ENCODE data around the gene ASB7. TPM values are rescaled to one million over a fixed set of nuclear protein-coding genes. Genes with fewer than 3 reads are reported as not detected.

ASB7 gene
- total RNA-seq, 1 experiment from 2014 or later, result 17.9 TPM

DNA sequence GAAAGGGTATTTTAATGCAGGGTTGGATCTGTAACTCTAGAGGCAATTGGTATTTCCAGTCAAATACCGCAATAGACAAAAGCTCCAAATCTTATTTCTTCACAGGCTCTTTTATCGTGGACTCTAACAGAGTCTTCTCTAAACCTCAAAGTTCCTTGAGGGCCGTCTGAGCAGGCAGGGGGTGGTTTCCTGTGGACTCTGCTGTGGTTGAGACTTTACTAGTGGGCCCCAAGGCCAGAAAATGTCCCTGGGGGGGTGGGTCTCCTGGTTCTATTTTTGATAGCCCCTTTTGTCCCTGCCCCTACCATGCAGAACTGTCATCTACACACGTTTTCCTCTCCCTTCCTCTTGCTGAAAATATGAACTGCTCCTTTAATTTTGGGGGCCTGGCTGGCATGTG lies 80.1 kb downstream of the ASB7 start:
- H3K9me2 ChIP-seq (ENCODE audit: insufficient read depth), result no peaks in the 10 kb centered on the region
- BruUV-seq (replicated peaks), result no TSS peak
- H4K20me1 ChIP-seq (ENCODE audit: insufficient read depth), result no peaks in the 10 kb centered on the region
- H3K4me2 ChIP-seq, result no peak overlapping the region
- H3K4me3 ChIP-seq, result no peak overlapping the region
- ChIA-PET POLR2A (ENCODE audit: unreplicated experiment) (no interaction called here), CTCF (no interaction called here)
- H3K27me3 ChIP-seq (ENCODE audit: insufficient read depth, low read depth), result no peaks in the 10 kb centered on the region
- TF ChIP-seq EZH2 (IDR thresholded peaks at IDR 0.05; ENCODE audit: low read depth) (no peak), CTCF (conservative IDR thresholded peaks at IDR 0.05) (no peak)
- H3F3A ChIP-seq (ENCODE audit: insufficient read depth, low read depth), result peaks cover 25% of the 10 kb centered on the region
- no peaks in the 10 kb centered on the region for H3K79me2 ChIP-seq (ENCODE audit: low read depth)
- no peak overlapping the region for H3K27ac ChIP-seq
- peaks cover 34% of the 10 kb centered on the region for H3K4me1 ChIP-seq (replicated peaks; ENCODE audit: insufficient read depth)
- DNase-seq, result no peak
- no peaks in the 10 kb centered on the region for H3K36me3 ChIP-seq (ENCODE audit: low read depth)
- intact Hi-C loops (cut with micrococcal nuclease; ENCODE audit: unreplicated experiment), result no loop called here
- H3K9me3 ChIP-seq (ENCODE audit: insufficient read depth, low read depth), result peaks cover 4% of the 10 kb centered on the region; the same call in 1 of the 2 replicates
- no peak overlapping the region for H2AFZ ChIP-seq

GRCh38 chr15:100683434-100683833 lies 81.0 kb downstream of the ASB7 start:
- POLR2A ChIA-PET (ENCODE audit: unreplicated experiment), result interaction anchor here (0.6 kb wide), 1 partner anchor 38 kb away, joined by 4 read pairs; no protein-coding TSS in a partner anchor
- intact Hi-C loops (cut with micrococcal nuclease; ENCODE audit: unreplicated experiment), result no loop called here

DNA sequence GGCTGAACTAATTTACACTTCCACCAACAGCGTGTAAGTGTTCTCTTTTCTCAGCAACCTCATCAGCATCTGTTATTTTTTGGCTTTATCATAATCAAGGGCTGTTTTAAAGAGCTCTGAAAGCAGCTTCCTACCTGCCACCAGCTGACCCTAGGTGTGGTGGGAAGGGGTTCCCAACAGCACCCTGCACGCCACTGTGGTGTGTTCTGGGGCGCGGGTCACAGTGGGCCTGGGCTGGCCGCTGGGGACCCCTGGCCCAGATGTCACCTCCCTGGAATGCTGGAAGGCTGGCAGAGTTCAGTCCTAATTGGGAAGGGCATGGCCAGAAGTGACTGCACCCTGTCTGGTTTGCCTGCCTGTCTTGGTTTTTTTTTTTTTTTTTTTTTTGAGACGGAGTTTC lies 82.2 kb downstream of the ASB7 start:
- Histone ChIP-seq H3K4me2 (no peak overlapping the region; the same call in 1 of the 2 replicates), H3K4me1 (replicated peaks; ENCODE audit: insufficient read depth) (peaks cover 56% of the 10 kb centered on the region), H3K27me3 (ENCODE audit: insufficient read depth, low read depth) (no peaks in the 10 kb centered on the region), H4K20me1 (ENCODE audit: insufficient read depth) (no peaks in the 10 kb centered on the region), H3K9me2 (ENCODE audit: insufficient read depth) (no peaks in the 10 kb centered on the region), H3K79me2 (ENCODE audit: low read depth) (no peaks in the 10 kb centered on the region), H3F3A (ENCODE audit: insufficient read depth, low read depth) (peaks cover 45% of the 10 kb centered on the region), H3K9me3 (ENCODE audit: insufficient read depth, low read depth) (no peaks in the 10 kb centered on the region; the same call in 1 of the 2 replicates), H3K4me3 (no peak overlapping the region), H3K36me3 (ENCODE audit: low read depth) (no peaks in the 10 kb centered on the region), H3K27ac (peak overlapping the region; percentile 96), H2AFZ (no peak overlapping the region)
- POLR2A ChIA-PET (ENCODE audit: unreplicated experiment), result no interaction called here
- CTCF ChIA-PET, result no interaction called here
- intact Hi-C loops (cut with micrococcal nuclease; ENCODE audit: unreplicated experiment), result no loop called here
- BruUV-seq (replicated peaks), result no TSS peak
- no peak for TF ChIP-seq CTCF (conservative IDR thresholded peaks at IDR 0.05)
- TF ChIP-seq EZH2 (IDR thresholded peaks at IDR 0.05; ENCODE audit: low read depth), result no peak
- no peak for DNase-seq

More at GRCh38 chr15:100683434-100683833, 81.0 kb downstream of the ASB7 start:
- Histone ChIP-seq H4K20me1 (ENCODE audit: insufficient read depth) (no peaks in the 10 kb centered on the region), H3K36me3 (ENCODE audit: low read depth) (no peaks in the 10 kb centered on the region), H3K79me2 (ENCODE audit: low read depth) (no peaks in the 10 kb centered on the region), H3K4me1 (replicated peaks; ENCODE audit: insufficient read depth) (peaks cover 44% of the 10 kb centered on the region), H3K27me3 (ENCODE audit: insufficient read depth, low read depth) (no peaks in the 10 kb centered on the region), H3K4me3 (no peak overlapping the region), H3F3A (ENCODE audit: insufficient read depth, low read depth) (peaks cover 33% of the 10 kb centered on the region), H2AFZ (no peak overlapping the region), H3K9me3 (ENCODE audit: insufficient read depth, low read depth) (peaks cover 1% of the 10 kb centered on the region; the same call in 1 of the 2 replicates), H3K4me2 (no peak overlapping the region), H3K27ac (no peak overlapping the region), H3K9me2 (ENCODE audit: insufficient read depth) (no peaks in the 10 kb centered on the region)
- CTCF ChIA-PET, result no interaction called here
- no TSS peak for BruUV-seq (replicated peaks)
- DNase-seq, result no peak
- TF ChIP-seq EZH2 (IDR thresholded peaks at IDR 0.05; ENCODE audit: low read depth) (no peak), CTCF (conservative IDR thresholded peaks at IDR 0.05) (no peak)

Measured in PC-9 (cell line).